ENCODE data around the gene EGFL6.
A peak's percentile ranks its signal among the peaks of the same experiment; 100 is the strongest.

Gene EGFL6

GRCh38 chrX:13550346-13550745 lies 19.1 kb upstream of the EGFL6 start:
- Histone ChIP-seq H3K4me1 (ENCODE audit: insufficient read depth, low read length) (no peaks in the 10 kb centered on the region), H3K27ac (ENCODE audit: low read depth, low read length) (no peak overlapping the region), H3K36me3 (ENCODE audit: insufficient read depth, low read length) (no peaks in the 10 kb centered on the region), H3K9ac (ENCODE audit: low read depth, low read length) (no peak overlapping the region), H3K27me3 (ENCODE audit: insufficient read depth, low read length) (no peaks in the 10 kb centered on the region), H3K9me3 (ENCODE audit: insufficient read depth, low read depth, low read length) (no peaks in the 10 kb centered on the region), H3K4me3 (ENCODE audit: low read length) (no peak overlapping the region)

GRCh38 chrX:13551610-13552009 lies 17.8 kb upstream of the EGFL6 start:
- WGBS = 100% methylated on average over 3 of the region's 3 CpGs
- H3K4me1 ChIP-seq (ENCODE audit: insufficient read depth, low read length) = no peaks in the 10 kb centered on the region
- H3K4me3 ChIP-seq (ENCODE audit: low read length) = no peak overlapping the region
- no peak overlapping the region for H3K27ac ChIP-seq (ENCODE audit: low read depth, low read length)
- H3K9ac ChIP-seq (ENCODE audit: low read depth, low read length) = no peak overlapping the region
- no peaks in the 10 kb centered on the region for H3K36me3 ChIP-seq (ENCODE audit: insufficient read depth, low read length)
- no peaks in the 10 kb centered on the region for H3K9me3 ChIP-seq (ENCODE audit: insufficient read depth, low read depth, low read length)
- no peaks in the 10 kb centered on the region for H3K27me3 ChIP-seq (ENCODE audit: insufficient read depth, low read length)

- H3K27me3 ChIP-seq (ENCODE audit: insufficient read depth, low read length) = no peaks in the 10 kb centered on the region
- no peaks in the 10 kb centered on the region for H3K9me3 ChIP-seq (ENCODE audit: insufficient read depth, low read depth, low read length)
- H3K27ac ChIP-seq (ENCODE audit: low read depth, low read length) = no peak overlapping the region
- no peak overlapping the region for H3K9ac ChIP-seq (ENCODE audit: low read depth, low read length)
- H3K4me1 ChIP-seq (ENCODE audit: insufficient read depth, low read length) = no peaks in the 10 kb centered on the region
- no peaks in the 10 kb centered on the region for H3K36me3 ChIP-seq (ENCODE audit: insufficient read depth, low read length)
- H3K4me3 ChIP-seq (ENCODE audit: low read length) = no peak overlapping the region
- 96% methylated on average over 1 of the region's 1 CpG for WGBS
Measured at GRCh38 chrX:13552892-13553291, 16.5 kb upstream of the EGFL6 start.

- Histone ChIP-seq H3K4me3 (ENCODE audit: low read length) (no peak overlapping the region), H3K9ac (ENCODE audit: low read depth, low read length) (no peak overlapping the region), H3K4me1 (ENCODE audit: insufficient read depth, low read length) (no peaks in the 10 kb centered on the region), H3K27ac (ENCODE audit: low read depth, low read length) (no peak overlapping the region), H3K27me3 (ENCODE audit: insufficient read depth, low read length) (peaks cover 35% of the 10 kb centered on the region), H3K36me3 (ENCODE audit: insufficient read depth, low read length) (no peaks in the 10 kb centered on the region), H3K9me3 (ENCODE audit: insufficient read depth, low read depth, low read length) (no peaks in the 10 kb centered on the region)
- WGBS = 91% methylated on average over 2 of the region's 2 CpGs
Measured at GRCh38 chrX:13565511-13565910, 3.9 kb upstream of the EGFL6 start.

GRCh38 chrX:13570261-13570605 lies 832 bp downstream of the EGFL6 start:
- Histone ChIP-seq H3K27ac (ENCODE audit: low read depth, low read length) (no peak overlapping the region), H3K4me3 (ENCODE audit: low read length) (peak overlapping the region; percentile 56)
- WGBS = 30% methylated on average over 9 of the region's 9 CpGs

GRCh38 chrX:13571136-13571535 lies 1.7 kb downstream of the EGFL6 start:
- no peak overlapping the region for H3K9ac ChIP-seq (ENCODE audit: low read depth, low read length)
- H3K4me1 ChIP-seq (ENCODE audit: insufficient read depth, low read length) = no peaks in the 10 kb centered on the region
- no peak overlapping the region for H3K4me3 ChIP-seq (ENCODE audit: low read length)
- no peaks in the 10 kb centered on the region for H3K9me3 ChIP-seq (ENCODE audit: insufficient read depth, low read depth, low read length)
- no peaks in the 10 kb centered on the region for H3K36me3 ChIP-seq (ENCODE audit: insufficient read depth, low read length)
- H3K27me3 ChIP-seq (ENCODE audit: insufficient read depth, low read length) = peaks cover 49% of the 10 kb centered on the region
- H3K27ac ChIP-seq (ENCODE audit: low read depth, low read length) = no peak overlapping the region
- 94% methylated on average over 4 of the region's 5 CpGs for WGBS

More at GRCh38 chrX:13570261-13570605, 832 bp downstream of the EGFL6 start:
- Histone ChIP-seq H3K27me3 (ENCODE audit: insufficient read depth, low read length) (peaks cover 49% of the 10 kb centered on the region), H3K4me1 (ENCODE audit: insufficient read depth, low read length) (no peaks in the 10 kb centered on the region), H3K9me3 (ENCODE audit: insufficient read depth, low read depth, low read length) (no peaks in the 10 kb centered on the region), H3K9ac (ENCODE audit: low read depth, low read length) (no peak overlapping the region), H3K36me3 (ENCODE audit: insufficient read depth, low read length) (no peaks in the 10 kb centered on the region)

- Histone ChIP-seq H3K4me3 (ENCODE audit: low read length) (no peak overlapping the region), H3K36me3 (ENCODE audit: insufficient read depth, low read length) (no peaks in the 10 kb centered on the region), H3K9ac (ENCODE audit: low read depth, low read length) (no peak overlapping the region), H3K9me3 (ENCODE audit: insufficient read depth, low read depth, low read length) (no peaks in the 10 kb centered on the region), H3K4me1 (ENCODE audit: insufficient read depth, low read length) (no peaks in the 10 kb centered on the region), H3K27me3 (ENCODE audit: insufficient read depth, low read length) (peaks cover 22% of the 10 kb centered on the region), H3K27ac (ENCODE audit: low read depth, low read length) (no peak overlapping the region)
- WGBS = 89% methylated on average over 1 of the region's 1 CpG
Measured at GRCh38 chrX:13574600-13574999, 5.2 kb downstream of the EGFL6 start.

- H3K36me3 ChIP-seq (ENCODE audit: insufficient read depth, low read length) = no peaks in the 10 kb centered on the region
- 96% methylated on average over 4 of the region's 4 CpGs for WGBS
- no peaks in the 10 kb centered on the region for H3K9me3 ChIP-seq (ENCODE audit: insufficient read depth, low read depth, low read length)
- no peak overlapping the region for H3K27ac ChIP-seq (ENCODE audit: low read depth, low read length)
- no peaks in the 10 kb centered on the region for H3K27me3 ChIP-seq (ENCODE audit: insufficient read depth, low read length)
- H3K4me3 ChIP-seq (ENCODE audit: low read length) = no peak overlapping the region
- no peak overlapping the region for H3K9ac ChIP-seq (ENCODE audit: low read depth, low read length)
- no peaks in the 10 kb centered on the region for H3K4me1 ChIP-seq (ENCODE audit: insufficient read depth, low read length)
Measured at GRCh38 chrX:13579661-13580060, 10.3 kb downstream of the EGFL6 start.

GRCh38 chrX:13581554-13581953 lies 12.2 kb downstream of the EGFL6 start:
- H3K4me1 ChIP-seq (ENCODE audit: insufficient read depth, low read length) = no peaks in the 10 kb centered on the region
- no peaks in the 10 kb centered on the region for H3K36me3 ChIP-seq (ENCODE audit: insufficient read depth, low read length)
- no peak overlapping the region for H3K4me3 ChIP-seq (ENCODE audit: low read length)
- no peaks in the 10 kb centered on the region for H3K9me3 ChIP-seq (ENCODE audit: insufficient read depth, low read depth, low read length)
- H3K27me3 ChIP-seq (ENCODE audit: insufficient read depth, low read length) = no peaks in the 10 kb centered on the region
- no peak overlapping the region for H3K9ac ChIP-seq (ENCODE audit: low read depth, low read length)
- H3K27ac ChIP-seq (ENCODE audit: low read depth, low read length) = no peak overlapping the region
- 75% methylated on average over 1 of the region's 4 CpGs for WGBS

- Histone ChIP-seq H3K9me3 (ENCODE audit: insufficient read depth, low read depth, low read length) (no peaks in the 10 kb centered on the region), H3K4me1 (ENCODE audit: insufficient read depth, low read length) (no peaks in the 10 kb centered on the region), H3K9ac (ENCODE audit: low read depth, low read length) (no peak overlapping the region), H3K27me3 (ENCODE audit: insufficient read depth, low read length) (no peaks in the 10 kb centered on the region), H3K4me3 (ENCODE audit: low read length) (no peak overlapping the region), H3K36me3 (ENCODE audit: insufficient read depth, low read length) (no peaks in the 10 kb centered on the region), H3K27ac (ENCODE audit: low read depth, low read length) (no peak overlapping the region)
- 100% methylated on average over 1 of the region's 3 CpGs for WGBS
Measured at GRCh38 chrX:13587786-13588477, 18.5 kb downstream of the EGFL6 start.

- Histone ChIP-seq H3K9ac (ENCODE audit: low read depth, low read length) (no peak overlapping the region), H3K27me3 (ENCODE audit: insufficient read depth, low read length) (no peaks in the 10 kb centered on the region), H3K36me3 (ENCODE audit: insufficient read depth, low read length) (no peaks in the 10 kb centered on the region), H3K9me3 (ENCODE audit: insufficient read depth, low read depth, low read length) (no peaks in the 10 kb centered on the region), H3K27ac (ENCODE audit: low read depth, low read length) (no peak overlapping the region), H3K4me3 (ENCODE audit: low read length) (no peak overlapping the region), H3K4me1 (ENCODE audit: insufficient read depth, low read length) (no peaks in the 10 kb centered on the region)
- WGBS = 81% methylated on average over 2 of the region's 2 CpGs
Measured at GRCh38 chrX:13590207-13590606, 20.8 kb downstream of the EGFL6 start.

GRCh38 chrX:13590914-13591313 lies 21.5 kb downstream of the EGFL6 start:
- WGBS = 94% methylated on average over 4 of the region's 5 CpGs
- Histone ChIP-seq H3K36me3 (ENCODE audit: insufficient read depth, low read length) (no peaks in the 10 kb centered on the region), H3K4me1 (ENCODE audit: insufficient read depth, low read length) (no peaks in the 10 kb centered on the region), H3K9me3 (ENCODE audit: insufficient read depth, low read depth, low read length) (no peaks in the 10 kb centered on the region), H3K27me3 (ENCODE audit: insufficient read depth, low read length) (no peaks in the 10 kb centered on the region), H3K27ac (ENCODE audit: low read depth, low read length) (no peak overlapping the region), H3K9ac (ENCODE audit: low read depth, low read length) (no peak overlapping the region), H3K4me3 (ENCODE audit: low read length) (no peak overlapping the region)

All from HUES64 (cell line).